H9 (cell line): ENCODE measurements around the gene GRK3. TPM values are rescaled to one million over a fixed set of nuclear protein-coding genes. Genes with fewer than 3 reads are reported as not detected.

ENCODE experiments used
- DNase-seq: peaks from one replicate; pipeline ENCODE4 v3.0.0-alpha.2; 2017
- H2AFZ ChIP-seq: one replicate; pipeline ENCODE4 v1.6.1; 2013; ENCODE audit warnings: mild to moderate bottlenecking, low read length, control low read depth, moderate library complexity
- H2AK5ac ChIP-seq: 2 replicates; pipeline ENCODE4 v1.6.1; 2013; ENCODE audit warnings: low read length, control low read depth, mixed read lengths; ENCODE audit not compliant: insufficient read length
- H2BK120ac ChIP-seq: one replicate; pipeline ENCODE4 v1.6.1; 2013; ENCODE audit warnings: low read depth, mild to moderate bottlenecking, low read length, control low read depth, inconsistent platforms; ENCODE audit not compliant: poor library complexity, severe bottlenecking
- H2BK12ac ChIP-seq: 2 replicates; pipeline ENCODE4 v1.6.1; 2013; ENCODE audit warnings: low read length, control low read depth, mixed read lengths, low read depth; ENCODE audit not compliant: insufficient read length
- H2BK15ac ChIP-seq: 2 replicates; pipeline ENCODE4 v1.6.1; 2013; ENCODE audit warnings: low read depth, low read length, control low read depth
- H2BK20ac ChIP-seq: one replicate; pipeline ENCODE4 v1.6.1; 2013; ENCODE audit warnings: low read depth, mild to moderate bottlenecking, low read length, control low read depth, inconsistent platforms; ENCODE audit not compliant: poor library complexity, severe bottlenecking
- H2BK5ac ChIP-seq: 2 replicates; pipeline ENCODE4 v1.6.1; 2013; ENCODE audit warnings: low read length, control low read depth, mixed read lengths; ENCODE audit not compliant: insufficient read length
- H3K14ac ChIP-seq: 2 replicates; pipeline ENCODE4 v1.6.1; 2013; ENCODE audit warnings: low read length, control low read depth; ENCODE audit not compliant: insufficient read depth
- H3K18ac ChIP-seq: 2 replicates; pipeline ENCODE4 v1.6.1; 2013; ENCODE audit warnings: low read depth, mild to moderate bottlenecking, mixed read lengths, low read length, control low read depth; ENCODE audit not compliant: insufficient read length
- H3K23ac ChIP-seq: 2 replicates; pipeline ENCODE4 v1.6.1; 2013; ENCODE audit warnings: low read length, control low read depth, mixed read lengths, low read depth; ENCODE audit not compliant: insufficient read length
- H3K23me2 ChIP-seq: 2 replicates; pipeline ENCODE4 v1.6.1; 2013; ENCODE audit warnings: low read depth, mild to moderate bottlenecking, mixed read lengths, low read length, control low read depth; ENCODE audit not compliant: insufficient read length, poor library complexity, severe bottlenecking
- H3K27ac ChIP-seq: 2 replicates; pipeline ENCODE4 v1.5.1; 2013; ENCODE audit warnings: low read length, control low read depth, mixed read lengths, low read depth; ENCODE audit not compliant: insufficient read length
- H3K27me3 ChIP-seq: 2 replicates; pipeline ENCODE4 v1.6.1; 2013; ENCODE audit warnings: low read length, control low read depth, inconsistent platforms; ENCODE audit not compliant: insufficient read depth
- H3K4ac ChIP-seq: 2 replicates; pipeline ENCODE4 v1.6.1; 2013; ENCODE audit warnings: low read depth, mild to moderate bottlenecking, control low read depth, inconsistent platforms, low read length, moderate library complexity
- H3K4me1 ChIP-seq: 2 replicates; pipeline ENCODE4 v1.6.1; 2013; ENCODE audit warnings: low read length, control low read depth, inconsistent platforms; ENCODE audit not compliant: insufficient read depth
- H3K4me2 ChIP-seq: 2 replicates; pipeline ENCODE4 v1.6.1; 2013; ENCODE audit warnings: low read length, control low read depth, mixed read lengths; ENCODE audit not compliant: insufficient read length, insufficient read depth
- H3K56ac ChIP-seq: 2 replicates; pipeline ENCODE4 v1.6.1; 2013; ENCODE audit warnings: low read depth, mild to moderate bottlenecking, mixed read lengths, low read length, control low read depth; ENCODE audit not compliant: insufficient read length
- H3K79me1 ChIP-seq: 2 replicates; pipeline ENCODE4 v1.6.1; 2013; ENCODE audit warnings: low read depth, mild to moderate bottlenecking, moderate library complexity, low read length, control low read depth, inconsistent platforms; ENCODE audit not compliant: insufficient read depth, poor library complexity, severe bottlenecking
- H3K79me2 ChIP-seq: 2 replicates; pipeline ENCODE4 v1.6.1; 2013; ENCODE audit warnings: low read length, control low read depth, inconsistent platforms; ENCODE audit not compliant: insufficient read depth
- H3K9ac ChIP-seq: 2 replicates; pipeline ENCODE4 v1.6.1; 2013; ENCODE audit warnings: low read length, control low read depth, mixed read lengths; ENCODE audit not compliant: insufficient read length; ENCODE audit errors: extremely low read depth
- H3K9me3 ChIP-seq: one replicate; pipeline ENCODE4 v1.6.1; 2013; ENCODE audit warnings: low read depth, low read length, inconsistent platforms; ENCODE audit not compliant: control insufficient read depth
- H3T11ph ChIP-seq: one replicate; pipeline ENCODE4 v1.6.1; 2013; ENCODE audit warnings: mild to moderate bottlenecking, low read length, control low read depth, inconsistent platforms
- H4K20me1 ChIP-seq: one replicate; pipeline ENCODE4 v1.6.1; 2013; ENCODE audit not compliant: control insufficient read depth, insufficient read length, insufficient read depth
- H4K5ac ChIP-seq: 2 replicates; pipeline ENCODE4 v1.6.1; 2013; ENCODE audit warnings: low read depth, mild to moderate bottlenecking, mixed read lengths, low read length, control low read depth; ENCODE audit not compliant: insufficient read length
- H4K8ac ChIP-seq: replicated peaks from 2 replicates; pipeline ENCODE4 v1.6.1; 2013; ENCODE audit warnings: low read length, control low read depth, mixed read lengths, low read depth; ENCODE audit not compliant: insufficient read length
- H4K91ac ChIP-seq: 2 replicates; pipeline ENCODE4 v1.6.1; 2013; ENCODE audit warnings: low read depth, mild to moderate bottlenecking, moderate library complexity, mixed read lengths, low read length, control low read depth; ENCODE audit not compliant: insufficient read length
- H3K27ac Mint-ChIP-seq, 3 experiments: 2 replicates in 2 of 3; 3 replicates in 1 of 3; pipeline ENCODE4 v1.8.0; 2020 to 2021; ENCODE audit warnings: mixed read lengths in 3 of 3, mild to moderate bottlenecking in 1 of 3, moderate library complexity in 1 of 3
- H3K27me3 Mint-ChIP-seq: 2 replicates; pipeline ENCODE4 v1.8.0; 2021; ENCODE audit warnings: low read depth, mild to moderate bottlenecking, moderate library complexity, mixed read lengths
- H3K36me3 Mint-ChIP-seq, 3 experiments: 2 replicates in 2 of 3; 3 replicates in 1 of 3; pipeline ENCODE4 v1.8.0; 2020 to 2021; ENCODE audit warnings: low read depth in 3 of 3, mixed read lengths in 3 of 3; ENCODE audit not compliant: insufficient read depth in 1 of 3
- H3K4me1 Mint-ChIP-seq, 2 experiments: 2 replicates each; pipeline ENCODE4 v1.8.0; 2020; ENCODE audit warnings: mixed read lengths in 2 of 2
- H3K4me3 Mint-ChIP-seq, 2 experiments: 2 replicates in 1 of 2; 3 replicates in 1 of 2; pipeline ENCODE4 v1.8.0; 2020 to 2021; ENCODE audit warnings: mild to moderate bottlenecking in 2 of 2, mixed read lengths in 2 of 2, moderate library complexity in 1 of 2
- H3K9me3 Mint-ChIP-seq, 2 experiments: 2 replicates in 1 of 2; 3 replicates in 1 of 2; pipeline ENCODE4 v1.8.0; 2020; ENCODE audit warnings: mild to moderate bottlenecking in 2 of 2, mixed read lengths in 2 of 2, moderate library complexity in 1 of 2
- WGBS: extraction: QIAGEN DNeasy Blood & Tissue Kit; methylation state at CpG from one replicate; pipeline ENCODE4 v1.1.7; 2013; ENCODE audit warnings: missing lambda C conversion rate, low lambda C conversion rate, mixed read lengths; ENCODE audit not compliant: insufficient read length; ENCODE audit errors: extremely low coverage; 5-methylcytosine and 5-hydroxymethylcytosine counted together
- total RNA-seq: library from RNA; stranded (reverse); gene quantifications from 2 replicates; pipeline ENCODE4 v1.2.1, GENCODE V29; 2021
- TF ChIP-seq, protein P1 (sequence below): fragments of 200-600 bp; sonication (generic); conservative IDR thresholded peaks from 3 replicates; pipeline ENCODE4 v1.8.0; 2021; ENCODE audit warnings: antibody characterized with exemption, mild to moderate bottlenecking

Gene GRK3
- total RNA-seq, 1 experiment from 2014 or later: 23.9 TPM

DNA sequence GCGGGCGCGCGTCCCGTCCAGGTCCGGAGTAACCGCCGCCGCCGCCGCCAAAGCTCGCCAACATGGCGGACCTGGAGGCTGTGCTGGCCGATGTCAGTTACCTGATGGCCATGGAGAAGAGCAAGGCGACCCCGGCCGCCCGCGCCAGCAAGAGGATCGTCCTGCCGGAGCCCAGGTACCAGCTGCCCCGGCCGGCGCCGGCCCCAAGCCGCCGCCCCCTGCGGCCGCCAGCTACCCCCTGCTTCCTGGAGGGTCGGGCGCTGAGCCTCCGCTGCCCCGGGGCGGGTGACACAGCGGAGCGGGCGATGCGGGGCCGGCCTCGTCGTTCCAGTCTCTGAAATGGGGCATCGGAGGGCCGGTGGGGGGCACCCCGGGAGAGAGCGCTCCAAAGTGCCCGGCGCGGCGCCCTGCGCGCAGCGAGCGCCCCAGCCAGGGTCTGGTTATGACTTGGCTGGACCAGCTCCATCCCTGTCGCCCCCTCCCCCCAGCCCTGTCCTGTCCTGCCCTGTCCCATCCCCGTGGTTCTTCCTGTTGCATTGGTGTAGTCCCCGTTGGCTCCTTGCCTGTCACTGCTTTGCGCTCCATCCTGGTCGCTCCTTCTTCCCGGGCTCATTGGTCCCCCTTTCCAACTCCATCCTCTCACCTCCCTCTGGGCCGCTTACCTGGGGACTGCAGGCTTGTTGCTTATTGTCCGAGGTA, 653 bp downstream of the GRK3 start:
- H3K23me2 ChIP-seq: peaks cover 15% of the 10 kb centered on the region
- H2BK5ac ChIP-seq: no peak overlapping the region
- no peak overlapping the region for H3K18ac ChIP-seq
- no peak overlapping the region for H3K23ac ChIP-seq
- H2BK15ac ChIP-seq: no peak overlapping the region
- H3K36me3 Mint-ChIP-seq: no peaks in the 10 kb centered on the region
- no peak overlapping the region for H2AK5ac ChIP-seq
- TF ChIP-seq, protein P1, sequence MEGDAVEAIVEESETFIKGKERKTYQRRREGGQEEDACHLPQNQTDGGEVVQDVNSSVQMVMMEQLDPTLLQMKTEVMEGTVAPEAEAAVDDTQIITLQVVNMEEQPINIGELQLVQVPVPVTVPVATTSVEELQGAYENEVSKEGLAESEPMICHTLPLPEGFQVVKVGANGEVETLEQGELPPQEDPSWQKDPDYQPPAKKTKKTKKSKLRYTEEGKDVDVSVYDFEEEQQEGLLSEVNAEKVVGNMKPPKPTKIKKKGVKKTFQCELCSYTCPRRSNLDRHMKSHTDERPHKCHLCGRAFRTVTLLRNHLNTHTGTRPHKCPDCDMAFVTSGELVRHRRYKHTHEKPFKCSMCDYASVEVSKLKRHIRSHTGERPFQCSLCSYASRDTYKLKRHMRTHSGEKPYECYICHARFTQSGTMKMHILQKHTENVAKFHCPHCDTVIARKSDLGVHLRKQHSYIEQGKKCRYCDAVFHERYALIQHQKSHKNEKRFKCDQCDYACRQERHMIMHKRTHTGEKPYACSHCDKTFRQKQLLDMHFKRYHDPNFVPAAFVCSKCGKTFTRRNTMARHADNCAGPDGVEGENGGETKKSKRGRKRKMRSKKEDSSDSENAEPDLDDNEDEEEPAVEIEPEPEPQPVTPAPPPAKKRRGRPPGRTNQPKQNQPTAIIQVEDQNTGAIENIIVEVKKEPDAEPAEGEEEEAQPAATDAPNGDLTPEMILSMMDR: no peak
- H2BK12ac ChIP-seq: no peak overlapping the region
- peak overlapping the region; percentile 75 for H3K4me2 ChIP-seq
- no peak overlapping the region for H3K14ac ChIP-seq
- H4K8ac ChIP-seq: no peak overlapping the region
- no peak overlapping the region for H3K9ac ChIP-seq
- no peaks in the 10 kb centered on the region for H3K9me3 ChIP-seq
- no peak overlapping the region for H4K91ac ChIP-seq
- H4K20me1 ChIP-seq: no peaks in the 10 kb centered on the region
- H3K9me3 Mint-ChIP-seq: no peaks in the 10 kb centered on the region
- no peak overlapping the region for H2BK20ac ChIP-seq
- H3K27me3 ChIP-seq: peaks cover 1% of the 10 kb centered on the region; the same call in 1 of the 2 replicates
- H3K4ac ChIP-seq: no peak overlapping the region
- WGBS: no CpG with 5 or more reads among the region's 61 CpGs
- no peak overlapping the region for H3T11ph ChIP-seq
- peaks cover 50 to 51% of the 10 kb centered on the region in 2 experiments for H3K4me1 Mint-ChIP-seq
- H2BK120ac ChIP-seq: no peak overlapping the region
- peaks cover 42% of the 10 kb centered on the region for H3K27me3 Mint-ChIP-seq
- H3K56ac ChIP-seq: no peak overlapping the region
- H3K4me3 Mint-ChIP-seq: peak overlapping the region; percentile 91 to 93
- peak; percentile 81 for DNase-seq
- no peaks in the 10 kb centered on the region for H3K79me1 ChIP-seq
- H4K5ac ChIP-seq: no peak overlapping the region
- H3K27ac ChIP-seq: no peak overlapping the region
- no peak overlapping the region for H2AFZ ChIP-seq
- no peaks in the 10 kb centered on the region; the same call in 1 of the 2 replicates for H3K79me2 ChIP-seq
- peak overlapping the region in 2 of 3 experiments; percentile 74 to 84; a peak in 4 of 7 replicates for H3K27ac Mint-ChIP-seq
- H3K4me1 ChIP-seq: no peaks in the 10 kb centered on the region; the same call in 1 of the 2 replicates
